Body of pancreas (tissue), 4 donors: ENCODE results near the gene KMT5C. TPM values are rescaled to one million over a fixed set of nuclear protein-coding genes. Genes with fewer than 3 reads are reported as not detected.

Experiments used
- ATAC-seq: fragments of 150-250 bp; one replicate; pipeline ENCODE4 v1.9.1; 2016
- DNase-seq, 4 donors: peaks; one replicate each; pipeline ENCODE4 v3.0.0-alpha.2; 2019
- H3K27ac ChIP-seq, 4 donors: fragments of 200-600 bp; sonication (generic); 1 replicate in 3 of 4; 2 replicates in 1 of 4; pipeline versions ENCODE4 v1.5.1 to v1.6.1; 2016 to 2019; ENCODE audit warnings: mild to moderate bottlenecking in 1 of 4, mixed read lengths in 1 of 4, moderate library complexity in 1 of 4
- H3K27me3 ChIP-seq, 2 donors: fragments of 200-600 bp; sonication (generic); one replicate each; pipeline ENCODE4 v1.6.0; 2016; ENCODE audit warnings: mild to moderate bottlenecking in 1 of 2
- H3K36me3 ChIP-seq, 2 donors: fragments of 200-600 bp; sonication (generic); replicated peaks in 1 of 2; 2 replicates each; pipeline ENCODE4 v1.5.1; 2016; ENCODE audit warnings: low read depth in 2 of 2; ENCODE audit not compliant: insufficient read depth in 1 of 2
- H3K4me1 ChIP-seq: fragments of 200-600 bp; sonication (generic); one replicate; pipeline ENCODE4 v1.6.0; 2016
- H3K4me3 ChIP-seq, 2 donors: fragments of 200-600 bp; sonication (generic); 1 replicate in 1 of 2; 2 replicates in 1 of 2; pipeline ENCODE4 v1.5.1; 2016 to 2019
- H3K9me3 ChIP-seq, 3 donors: fragments of 200-600 bp; sonication (generic); 1 replicate in 2 of 3; 2 replicates in 1 of 3; pipeline ENCODE4 v1.5.1; 2016
- CTCF ChIP-seq, 7 experiments: fragments of 450-650 bp in 4 of 7; fragments of 200-600 bp in 3 of 7; sonication (generic) in 3 of 7; IDR thresholded peaks; one replicate each; pipeline ENCODE4 v1.5.1; 2016 to 2019; ENCODE audit warnings: antibody characterized with exemption in 7 of 7
- POLR2A ChIP-seq, 3 donors: fragments of 450-650 bp; IDR thresholded peaks; one replicate each; pipeline ENCODE4 v1.6.1; 2016; ENCODE audit warnings: antibody characterized with exemption in 3 of 3, mild to moderate bottlenecking in 2 of 3
- WGBS, 2 donors: methylation state at CpG; one replicate each; pipeline ENCODE4 v1.1.5; 2017; 5-methylcytosine and 5-hydroxymethylcytosine counted together
- intact Hi-C: fragments of 100-400 bp; cut with DNase I; formaldehyde crosslinking; loops from one replicate; pipeline ENCODE4 v1.15.1; 2023
- total RNA-seq, 2 donors: library from RNA; depleted of rRNA; stranded (reverse); fragments of >200 nt; gene quantifications; one replicate each; pipeline ENCODE4 v1.1.0, GENCODE V29; 2016

Gene KMT5C
- total RNA-seq, 2 donors from 2014 or later, result 14.8 to 17.6 TPM

GRCh38 chr19:55312621-55313512 is 26.8 kb upstream of the KMT5C start:
- Histone ChIP-seq H3K9me3 (no peaks in the 10 kb centered on the region), H3K4me1 (no peaks in the 10 kb centered on the region), H3K4me3 (no peak overlapping the region), H3K36me3 (no peaks in the 10 kb centered on the region), H3K27me3 (no peaks in the 10 kb centered on the region), H3K27ac (no peak overlapping the region)
- intact Hi-C loops, result no loop called here
- 84 to 87% methylated on average over 27 to 43 of the region's 47 CpGs for WGBS, 2 donors
- no peak for TF ChIP-seq POLR2A (IDR thresholded peaks at IDR 0.05)
- ATAC-seq (no peak), DNase-seq (no peak)

- no peaks in the 10 kb centered on the region for H3K27me3 ChIP-seq
- no peaks in the 10 kb centered on the region for H3K4me1 ChIP-seq
- 64 to 79% methylated on average over 8 of the region's 8 CpGs for WGBS, 2 donors
- no peaks in the 10 kb centered on the region for H3K9me3 ChIP-seq
- DNase-seq (no peak), ATAC-seq (no peak)
- intact Hi-C loops, result no loop called here
- TF ChIP-seq POLR2A (IDR thresholded peaks at IDR 0.05) (no peak), CTCF (IDR thresholded peaks at IDR 0.05) (no peak)
- H3K27ac ChIP-seq, result no peak overlapping the region
- H3K4me3 ChIP-seq, result no peak overlapping the region
- no peaks in the 10 kb centered on the region for H3K36me3 ChIP-seq
Observed at GRCh38 chr19:55314396-55314795, 25.3 kb upstream of the KMT5C start.

- no peak for ATAC-seq
- H3K4me3 ChIP-seq, result no peak overlapping the region
- no peak overlapping the region for H3K27ac ChIP-seq
- TF ChIP-seq CTCF (IDR thresholded peaks at IDR 0.05), result no peak
- no peak for TF ChIP-seq POLR2A (IDR thresholded peaks at IDR 0.05)
- H3K27me3 ChIP-seq, result no peaks in the 10 kb centered on the region
- intact Hi-C loops, result no loop called here
- no peak for DNase-seq
- H3K36me3 ChIP-seq, result no peaks in the 10 kb centered on the region
- H3K4me1 ChIP-seq, result no peaks in the 10 kb centered on the region
- WGBS, 2 donors, result 75 to 78% methylated on average over 13 of the region's 13 CpGs
- no peaks in the 10 kb centered on the region for H3K9me3 ChIP-seq
Observed at GRCh38 chr19:55315956-55316525, 23.6 kb upstream of the KMT5C start.

GRCh38 chr19:55316646-55317045 is 23.0 kb upstream of the KMT5C start:
- no peaks in the 10 kb centered on the region for H3K9me3 ChIP-seq
- no peak for ATAC-seq
- no peak overlapping the region for H3K27ac ChIP-seq
- H3K27me3 ChIP-seq, result no peaks in the 10 kb centered on the region
- H3K4me3 ChIP-seq, result no peak overlapping the region
- H3K36me3 ChIP-seq, result no peaks in the 10 kb centered on the region
- intact Hi-C loops, result no loop called here
- TF ChIP-seq POLR2A (IDR thresholded peaks at IDR 0.05), result no peak
- 74 to 75% methylated on average over 5 to 8 of the region's 8 CpGs for WGBS, 2 donors
- no peak for DNase-seq
- no peaks in the 10 kb centered on the region for H3K4me1 ChIP-seq

- no peak overlapping the region for H3K27ac ChIP-seq
- WGBS, 2 donors, result 16 to 22% methylated on average over 14 to 21 of the region's 21 CpGs
- no peaks in the 10 kb centered on the region for H3K4me1 ChIP-seq
- H3K4me3 ChIP-seq, result no peak overlapping the region
- DNase-seq (peak in 3 of 4 donors; percentile 27 to 32 (median 29)), ATAC-seq (peak; percentile 42)
- H3K36me3 ChIP-seq, result no peaks in the 10 kb centered on the region
- TF ChIP-seq POLR2A (IDR thresholded peaks at IDR 0.05), result no peak
- TF ChIP-seq CTCF (IDR thresholded peaks at IDR 0.05), result no peak
- no peaks in the 10 kb centered on the region for H3K27me3 ChIP-seq
- H3K9me3 ChIP-seq, result no peaks in the 10 kb centered on the region
- intact Hi-C loops, result no loop called here
Observed at GRCh38 chr19:55319785-55320184, 19.9 kb upstream of the KMT5C start.
